COLO668 (cell line): ENCODE data around the gene TBC1D10B.

ENCODE experiments used
- DNase-seq: peaks from one replicate; lab custom pipeline; 2025; ENCODE audit not compliant: unreplicated experiment; lab: John Stamatoyannopoulos, UW

The TBC1D10B gene

GRCh38 chr16:30376461-30376902 lies 6.2 kb upstream of the TBC1D10B start:
- no peak for DNase-seq

GRCh38 chr16:30375864-30376263 lies 5.6 kb upstream of the TBC1D10B start:
- no peak for DNase-seq

DNA sequence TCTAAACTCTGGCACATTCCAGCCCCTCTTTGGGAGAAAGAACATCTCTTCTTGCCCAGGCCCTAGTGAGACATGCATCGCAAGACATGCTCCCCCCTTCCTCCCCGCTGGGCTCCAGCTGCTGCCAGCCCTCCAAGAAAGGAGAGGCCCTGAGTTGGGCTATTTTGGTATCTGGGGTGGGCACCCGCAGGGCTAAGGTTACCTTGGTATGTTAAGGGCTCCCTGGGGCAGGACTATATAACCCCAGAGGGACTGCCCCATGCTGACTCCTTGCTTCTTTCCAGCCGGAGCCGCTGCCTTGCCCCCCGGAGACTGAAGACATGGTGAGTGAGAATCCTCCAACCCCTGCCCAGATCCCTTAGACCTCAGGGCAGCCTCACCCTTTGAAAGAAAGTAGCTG lies 4.2 kb upstream of the TBC1D10B start, which contains the start of gene MYL11:
MYL11 (plus strand) TSS at position 265 of the 400 bp plus-strand sequence; CDS start at position 321, 56 bp downstream.
- DNase-seq, result no peak

DNA sequence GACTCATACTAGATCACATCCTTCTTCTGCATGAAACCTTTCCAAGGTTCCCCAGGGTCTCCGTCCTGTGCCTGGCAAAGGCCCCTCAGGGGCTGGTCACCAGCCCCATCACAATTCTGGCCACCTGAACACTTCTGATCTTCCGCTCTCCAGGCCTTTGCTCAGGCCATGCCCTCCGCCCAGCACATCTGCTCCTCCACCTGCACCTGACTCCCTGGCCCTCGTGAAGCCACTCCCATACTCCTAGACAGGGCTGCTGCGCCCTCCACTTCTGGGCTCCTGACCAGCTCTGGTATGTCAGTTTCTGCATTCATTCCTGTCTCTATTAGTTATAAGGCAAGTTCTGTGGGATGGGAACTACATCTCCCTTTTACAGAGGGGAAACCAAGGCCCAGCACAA lies 2.4 kb upstream of the TBC1D10B start:
- no peak for DNase-seq

DNA sequence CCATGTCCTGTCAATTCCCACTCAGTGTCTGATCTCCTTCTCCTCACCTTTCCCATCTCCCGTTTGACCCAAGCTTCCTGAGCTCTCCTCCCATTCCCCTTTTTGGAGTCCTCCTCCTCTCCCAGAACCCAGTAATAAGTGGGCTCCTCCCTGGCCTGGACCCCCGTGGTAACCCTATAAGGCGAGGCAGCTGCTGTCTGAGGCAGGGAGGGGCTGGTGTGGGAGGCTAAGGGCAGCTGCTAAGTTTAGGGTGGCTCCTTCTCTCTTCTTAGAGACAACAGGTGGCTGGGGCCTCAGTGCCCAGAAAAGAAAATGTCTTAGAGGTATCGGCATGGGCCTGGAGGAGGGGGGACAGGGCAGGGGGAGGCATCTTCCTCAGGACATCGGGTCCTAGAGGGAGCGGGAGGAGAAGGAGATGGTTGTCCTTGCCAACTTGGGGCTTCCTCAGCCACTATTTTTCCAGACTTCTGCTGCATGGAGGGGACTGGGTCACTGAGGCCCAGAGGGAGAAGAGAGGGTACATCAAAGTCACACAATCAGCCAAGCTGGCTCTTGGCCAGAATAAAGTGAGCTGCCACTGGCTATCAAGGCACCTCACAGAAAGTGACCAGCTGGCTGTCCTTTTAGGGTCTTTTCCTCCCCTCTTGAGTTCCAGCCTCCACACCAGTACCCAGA lies 1.9 kb upstream of the TBC1D10B start:
- no peak for DNase-seq

GRCh38 chr16:30371248-30371816 lies 1.0 kb upstream of the TBC1D10B start:
- no peak for DNase-seq

DNA sequence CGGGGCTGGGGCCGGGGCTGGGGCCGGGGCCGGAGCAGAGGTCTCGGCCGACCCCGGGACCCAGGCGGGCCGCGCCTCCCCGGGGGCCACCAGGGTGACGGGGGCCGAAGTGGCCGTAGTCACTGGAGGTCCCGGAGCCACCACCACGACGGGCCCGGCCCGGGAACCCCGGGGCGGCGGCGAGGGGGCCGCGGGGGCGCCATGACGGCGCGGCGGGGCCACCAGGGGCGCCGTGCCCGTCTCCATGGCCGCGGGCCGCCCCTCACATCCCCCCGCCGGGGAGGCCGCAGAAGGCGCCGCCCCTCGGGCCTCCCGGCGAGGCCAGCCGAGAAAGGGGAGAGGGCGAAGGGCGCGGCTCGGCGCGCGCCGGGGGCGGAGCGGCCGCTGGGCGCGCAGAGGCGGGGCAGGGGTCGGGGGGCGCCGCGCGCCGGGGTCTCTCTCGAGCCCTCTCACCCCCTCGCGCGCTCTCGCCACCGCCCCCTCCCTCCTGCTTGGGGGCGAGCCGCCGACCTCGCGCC lies 297 bp downstream of the TBC1D10B start:
- no peak for DNase-seq

DNA sequence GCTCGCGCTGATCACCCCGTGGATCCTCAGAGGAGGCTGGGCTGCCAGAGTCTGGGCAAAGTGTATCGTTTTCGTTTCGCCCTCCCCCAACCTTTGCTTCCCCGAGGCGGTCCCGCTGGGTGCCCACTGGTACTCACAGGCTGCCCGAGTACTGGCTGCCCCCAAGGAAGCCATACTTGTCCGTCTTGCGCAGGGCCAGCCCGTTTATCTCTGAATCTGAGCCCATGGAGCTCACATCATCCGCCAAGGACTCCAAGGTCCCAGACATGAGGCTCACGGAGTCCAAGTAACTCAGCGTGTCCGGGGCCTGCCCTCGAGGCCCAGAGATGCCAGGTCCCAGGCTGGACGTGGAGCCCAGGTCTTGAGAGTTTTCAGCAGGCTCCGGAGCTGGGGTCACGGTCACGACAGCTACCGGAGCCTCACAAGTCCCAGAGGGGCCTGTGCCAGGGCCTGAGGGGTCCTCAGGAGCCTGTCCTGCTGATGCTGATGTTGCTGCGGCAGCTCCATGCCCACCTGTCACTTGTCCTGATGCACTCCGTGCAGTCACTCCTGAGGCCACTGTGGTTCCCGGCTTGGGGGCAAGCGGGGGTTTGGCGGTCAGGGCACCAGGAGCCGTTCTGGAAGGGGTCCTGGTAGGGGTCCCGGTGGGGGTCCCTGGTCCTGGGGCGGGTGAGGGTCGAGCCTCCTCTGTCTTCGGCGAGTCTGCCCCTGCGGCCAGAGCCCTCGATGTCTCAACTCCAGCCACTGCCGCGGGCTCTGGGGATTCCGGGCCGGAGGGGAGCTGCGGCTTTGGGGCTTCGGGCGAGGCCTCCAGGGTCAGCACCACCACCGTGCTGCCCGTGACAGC lies 980 bp downstream of the TBC1D10B start:
- peak; percentile 18 for DNase-seq

DNA sequence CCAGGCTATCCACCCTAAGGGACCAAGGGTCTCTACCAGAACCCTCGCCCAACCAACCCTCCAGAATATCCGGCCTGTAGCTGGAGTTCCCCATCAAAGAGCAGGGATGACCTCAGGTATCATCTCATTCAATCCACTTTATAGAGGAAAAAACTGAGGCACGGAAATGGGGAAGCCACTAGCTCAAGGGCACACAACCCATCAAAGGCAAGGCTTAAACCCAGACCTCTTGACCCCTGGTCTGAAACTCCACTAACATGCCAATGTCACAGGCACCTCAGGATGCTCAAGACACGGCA lies 1.6 kb downstream of the TBC1D10B start:
- no peak for DNase-seq

DNA sequence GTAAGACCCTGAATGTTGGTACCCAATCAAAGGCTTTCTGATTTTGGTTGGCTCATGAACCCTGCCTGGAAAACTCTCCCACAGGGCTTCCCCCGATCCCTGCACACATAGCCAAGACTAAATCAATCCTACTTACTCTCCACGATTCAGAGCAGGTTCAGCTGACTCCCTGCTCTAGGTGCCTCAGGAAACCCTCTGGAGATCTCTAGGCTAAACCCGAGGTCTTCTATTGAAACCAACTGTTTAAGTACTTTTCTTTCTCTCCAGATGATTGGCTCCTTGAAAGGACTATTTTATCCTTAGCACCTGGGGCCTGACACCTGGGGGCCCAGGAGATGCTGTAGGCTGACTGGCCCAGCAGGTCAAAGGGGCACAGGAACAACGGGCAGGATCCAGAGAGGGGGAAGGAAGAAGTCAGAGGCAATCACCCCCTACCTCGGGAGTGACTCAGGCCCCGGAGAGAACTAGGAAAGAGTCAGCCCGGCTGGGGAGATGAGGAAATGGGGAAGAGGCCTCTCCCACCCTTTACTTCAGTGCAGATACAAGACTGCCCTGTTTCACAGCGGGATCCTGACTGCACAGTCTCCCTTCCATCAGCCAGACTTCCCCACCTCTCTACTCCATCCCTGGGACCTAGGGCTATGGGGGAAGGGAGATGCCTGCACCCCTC lies 2.0 kb downstream of the TBC1D10B start:
- peak; percentile 20 for DNase-seq

- DNase-seq, result no peak
Measured at GRCh38 chr16:30367349-30368009, 2.8 kb downstream of the TBC1D10B start.

GRCh38 chr16:30366511-30366910 lies 3.8 kb downstream of the TBC1D10B start:
- no peak for DNase-seq

- DNase-seq, result no peak
Measured at GRCh38 chr16:30365200-30365599, 5.1 kb downstream of the TBC1D10B start.

DNA sequence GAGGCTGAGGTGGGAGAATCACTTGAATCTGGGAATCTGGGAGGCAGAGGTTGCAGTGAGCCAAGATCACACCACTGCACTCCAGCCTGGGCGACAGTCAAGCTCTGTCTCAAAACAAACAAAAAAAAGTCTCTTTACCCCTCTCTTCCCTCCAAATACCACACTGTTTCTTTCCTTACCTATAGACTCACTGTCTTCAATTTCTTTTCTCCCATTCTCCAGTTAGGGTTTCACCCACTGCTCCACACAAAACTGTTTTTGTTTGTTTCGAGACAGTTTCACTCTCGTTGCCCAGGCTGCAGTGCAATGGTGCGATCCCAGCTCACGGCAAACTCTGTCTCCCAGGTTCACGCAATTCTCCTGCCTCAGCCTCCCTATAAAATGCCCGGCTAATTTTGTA lies 9.1 kb downstream of the TBC1D10B start:
- DNase-seq, result no peak

- DNase-seq, result no peak
Measured at GRCh38 chr16:30359871-30360170, 10.5 kb downstream of the TBC1D10B start.

GRCh38 chr16:30358990-30359870 lies 11.1 kb downstream of the TBC1D10B start:
- no peak for DNase-seq

DNA sequence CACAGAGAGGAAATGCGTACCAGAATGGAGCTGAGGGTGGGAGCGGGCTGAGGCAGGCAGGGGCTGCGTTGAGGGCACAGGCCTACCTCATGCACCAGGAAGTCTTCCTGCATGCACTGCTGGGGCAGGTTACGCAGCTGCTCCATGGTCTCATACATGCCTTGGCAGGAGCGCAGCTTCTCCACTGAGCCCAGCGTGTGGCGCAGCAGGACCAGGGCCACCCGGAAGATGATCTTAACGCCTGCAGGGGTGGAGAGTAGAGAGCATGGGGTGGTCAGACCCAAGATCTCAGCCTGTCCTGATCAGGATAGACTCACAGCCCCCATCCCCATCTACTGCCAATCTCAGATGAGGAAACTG lies 11.7 kb downstream of the TBC1D10B start:
- DNase-seq, result no peak

DNA sequence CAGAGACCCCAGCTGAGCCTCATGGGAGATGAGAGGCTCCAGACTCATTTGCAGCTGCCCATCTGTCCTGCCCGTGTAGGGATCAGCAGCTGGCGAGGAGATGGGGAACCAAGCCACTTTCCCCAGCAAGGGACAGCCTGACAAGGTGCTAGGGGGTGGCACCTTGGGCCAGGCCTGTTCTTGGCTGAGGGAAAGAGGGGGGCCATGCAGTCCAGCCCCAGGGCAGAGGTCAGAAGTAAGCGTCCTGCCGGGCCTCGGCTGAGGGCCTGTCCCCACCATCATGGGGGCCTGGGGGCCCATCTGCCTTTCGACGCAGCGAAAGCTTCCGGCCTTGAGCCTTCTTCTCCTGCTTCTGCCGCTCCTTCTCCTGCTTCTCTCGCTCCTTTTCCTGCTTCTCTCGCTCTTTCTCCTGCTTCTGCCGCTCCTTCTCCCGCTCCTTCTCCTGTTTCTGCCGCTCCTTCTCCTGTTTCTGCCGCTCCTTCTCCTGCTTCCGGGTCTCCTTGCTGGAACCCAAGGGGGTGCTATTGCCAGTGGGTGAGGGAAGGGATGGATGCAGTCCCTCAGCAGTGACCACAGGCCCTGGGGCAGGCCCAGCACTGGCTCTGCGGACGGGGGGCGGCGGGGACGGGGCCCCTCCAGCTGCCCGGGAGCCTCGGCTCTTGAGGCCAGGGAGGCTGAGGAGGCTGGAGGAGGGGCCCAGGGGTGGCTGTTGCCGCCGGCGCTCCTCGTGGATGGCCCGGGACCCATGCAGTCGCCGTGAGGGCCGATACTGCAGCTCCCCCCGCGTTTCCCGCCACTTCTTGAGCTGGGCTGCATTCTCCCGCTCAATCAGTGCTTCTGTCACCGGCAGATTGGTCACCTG lies 12.3 kb downstream of the TBC1D10B start:
- no peak for DNase-seq

DNA sequence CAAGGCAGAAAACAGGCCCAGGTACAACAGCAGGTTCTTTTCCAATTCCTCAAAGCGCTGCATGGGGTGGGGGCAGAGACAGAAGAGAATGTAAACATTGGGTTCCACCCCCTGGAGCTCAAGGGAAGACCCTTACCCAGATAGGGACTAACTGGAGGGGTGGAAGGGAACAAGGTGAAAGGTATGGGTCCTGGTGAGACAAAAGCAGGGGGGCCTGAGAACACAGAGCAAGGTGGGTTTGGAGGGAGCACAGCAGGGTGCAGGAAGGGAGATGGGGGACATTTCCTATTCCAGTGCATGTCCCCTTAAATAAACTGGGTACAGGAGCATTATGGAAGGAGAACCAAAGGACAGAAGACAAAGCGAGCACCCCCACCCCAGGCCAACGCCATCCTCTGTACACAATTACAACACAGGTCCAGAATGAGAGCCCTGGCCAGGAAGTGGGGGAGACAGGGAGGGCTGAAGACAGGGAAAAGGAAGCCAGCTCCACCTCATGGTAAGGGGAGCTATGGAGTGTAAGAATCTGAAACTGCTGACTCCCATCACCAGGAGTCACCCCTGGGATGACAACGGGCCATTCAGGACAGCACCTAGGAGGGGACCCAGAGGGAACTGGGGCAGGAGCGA lies 13.1 kb downstream of the TBC1D10B start:
- no peak for DNase-seq
